ENCODE data around the gene CALHM6.

DNA sequence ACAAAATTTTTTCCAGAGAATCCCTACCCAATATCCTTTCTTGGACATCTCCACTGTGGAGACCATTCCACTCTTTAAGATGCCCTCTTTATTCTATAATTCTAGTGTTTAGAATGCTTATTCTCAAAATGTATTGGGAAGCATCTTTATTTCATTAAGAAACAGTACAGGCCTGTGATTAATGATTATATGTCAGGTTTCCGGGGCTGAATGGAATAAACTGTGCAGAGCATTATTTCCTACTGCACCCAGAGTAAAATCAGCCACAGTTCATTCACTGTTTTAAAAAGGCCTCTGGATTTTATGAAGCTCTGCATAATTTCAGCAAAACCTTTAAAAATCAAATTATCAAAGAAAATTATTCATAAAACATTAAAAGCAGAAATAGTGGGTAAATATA lies 47.8 kb upstream of the CALHM6 start:
- TF ChIP-seq POLR2AphosphoS5 (IDR thresholded peaks at IDR 0.05) (no peak), POLR2A (IDR thresholded peaks at IDR 0.05) (no peak)
- TF ChIP-seq, protein P1, sequence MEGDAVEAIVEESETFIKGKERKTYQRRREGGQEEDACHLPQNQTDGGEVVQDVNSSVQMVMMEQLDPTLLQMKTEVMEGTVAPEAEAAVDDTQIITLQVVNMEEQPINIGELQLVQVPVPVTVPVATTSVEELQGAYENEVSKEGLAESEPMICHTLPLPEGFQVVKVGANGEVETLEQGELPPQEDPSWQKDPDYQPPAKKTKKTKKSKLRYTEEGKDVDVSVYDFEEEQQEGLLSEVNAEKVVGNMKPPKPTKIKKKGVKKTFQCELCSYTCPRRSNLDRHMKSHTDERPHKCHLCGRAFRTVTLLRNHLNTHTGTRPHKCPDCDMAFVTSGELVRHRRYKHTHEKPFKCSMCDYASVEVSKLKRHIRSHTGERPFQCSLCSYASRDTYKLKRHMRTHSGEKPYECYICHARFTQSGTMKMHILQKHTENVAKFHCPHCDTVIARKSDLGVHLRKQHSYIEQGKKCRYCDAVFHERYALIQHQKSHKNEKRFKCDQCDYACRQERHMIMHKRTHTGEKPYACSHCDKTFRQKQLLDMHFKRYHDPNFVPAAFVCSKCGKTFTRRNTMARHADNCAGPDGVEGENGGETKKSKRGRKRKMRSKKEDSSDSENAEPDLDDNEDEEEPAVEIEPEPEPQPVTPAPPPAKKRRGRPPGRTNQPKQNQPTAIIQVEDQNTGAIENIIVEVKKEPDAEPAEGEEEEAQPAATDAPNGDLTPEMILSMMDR (IDR thresholded peaks at IDR 0.05): no peak
